ENCODE measurements around the gene CSK. TPM values are rescaled to one million over a fixed set of nuclear protein-coding genes. Genes with fewer than 3 reads are reported as not detected.
"Not testable (repeated sequence)": the region's sequence is repeated elsewhere in the genome, so short reads cannot be mapped to it uniquely, and the experiment has no call there.

CSK gene
- polyA plus RNA-seq (2013, experiment 1 of 2; ENCODE audit: insufficient read length) = 60.0 TPM
- 39.1 TPM for polyA plus RNA-seq (2013, experiment 2 of 2; ENCODE audit: insufficient read length)

DNA sequence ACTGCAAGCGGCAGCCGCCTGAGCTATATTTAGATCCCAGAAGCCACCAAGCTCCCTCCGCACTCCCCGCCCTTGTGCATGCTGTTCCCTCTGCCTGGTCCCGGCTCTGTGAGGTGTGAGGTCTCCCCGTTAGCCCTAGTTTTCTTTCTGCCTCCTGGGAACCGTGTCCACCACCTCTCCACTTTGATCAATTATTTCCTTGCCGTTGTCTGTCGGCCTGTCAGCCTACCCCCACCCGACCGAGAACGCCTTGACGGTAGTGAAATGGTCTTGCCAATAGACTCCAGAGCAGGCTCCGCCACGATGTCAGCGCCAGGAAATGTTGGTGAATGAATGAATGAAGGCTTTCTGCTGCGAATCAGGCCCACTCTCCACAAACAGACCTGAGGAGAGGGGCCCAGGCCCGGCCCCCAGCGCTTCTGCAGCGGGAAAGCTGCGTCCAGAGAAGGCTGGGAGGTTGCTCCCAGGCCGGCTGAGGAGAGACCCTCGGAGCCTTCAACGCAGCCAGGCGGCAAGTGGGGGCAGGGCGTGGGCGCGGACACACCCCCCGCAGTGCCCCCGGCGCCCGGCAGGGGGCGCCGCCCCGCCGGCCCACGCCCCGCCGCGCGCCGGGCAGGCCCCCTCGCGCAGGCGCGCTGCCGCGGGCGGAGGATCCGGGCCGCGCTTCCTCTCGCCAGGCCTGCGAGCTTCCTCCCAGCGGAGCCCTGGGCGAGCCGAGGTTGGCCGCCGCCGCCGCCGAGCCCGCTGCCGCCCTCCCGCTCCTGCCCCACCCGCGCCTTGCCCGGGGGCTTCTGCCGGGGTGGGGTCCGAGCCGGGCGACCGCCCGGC is at the start of gene CSK:
CSK (plus strand) TSS at position 650 of the 828 bp plus-strand sequence. CDS start 16,218 bp downstream, outside the sequence.
- DNase-seq = peak; percentile 73

DNA sequence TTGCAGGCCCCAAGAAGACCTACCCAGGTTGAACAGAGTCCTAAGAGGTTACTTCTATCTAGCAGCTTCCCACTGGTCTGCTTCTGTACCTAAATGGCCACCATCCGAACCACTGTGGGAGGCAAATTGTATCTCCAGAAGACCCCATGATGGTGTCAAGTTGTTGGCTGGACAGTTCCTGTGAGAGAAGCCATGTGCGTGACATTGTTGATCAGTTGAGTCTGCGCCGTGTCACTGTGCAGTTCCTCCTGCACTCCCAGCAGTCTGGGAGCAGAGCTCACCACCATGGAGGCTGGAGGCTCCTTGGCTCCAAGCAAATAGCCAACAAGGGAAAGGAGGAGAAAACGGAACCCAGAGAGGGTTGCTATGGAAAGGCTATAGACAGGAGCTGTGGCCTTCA is 49.0 kb upstream of the CSK start:
- no peak for DNase-seq

GRCh38 chr15:74733269-74733668 is 48.6 kb upstream of the CSK start:
- no peak for DNase-seq

GRCh38 chr15:74735305-74735704 is 46.6 kb upstream of the CSK start:
- no peak for DNase-seq

DNA sequence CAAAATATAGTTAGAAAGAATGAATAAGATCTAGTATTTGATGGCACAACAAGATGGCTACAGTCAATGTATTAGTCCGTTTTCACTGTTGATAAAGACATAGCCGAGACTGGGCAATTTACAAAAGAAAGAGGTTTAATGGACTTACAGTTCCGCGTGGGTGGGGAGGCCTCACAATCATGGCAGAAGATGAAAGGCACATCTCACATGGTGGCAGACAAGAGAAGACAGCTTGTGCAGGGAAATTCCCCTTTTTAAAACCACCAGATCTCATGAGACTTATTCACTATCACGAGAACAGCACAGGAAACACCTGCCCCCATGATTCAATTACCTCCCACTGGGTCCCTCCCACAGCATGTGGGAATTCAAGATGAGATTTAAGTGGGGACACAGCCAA is 43.6 kb upstream of the CSK start:
- not testable (repeated sequence) for DNase-seq

- DNase-seq = no peak
Observed at GRCh38 chr15:74742422-74742821, 39.5 kb upstream of the CSK start.

GRCh38 chr15:74746389-74746788 is 35.5 kb upstream of the CSK start:
- no peak for DNase-seq

DNA sequence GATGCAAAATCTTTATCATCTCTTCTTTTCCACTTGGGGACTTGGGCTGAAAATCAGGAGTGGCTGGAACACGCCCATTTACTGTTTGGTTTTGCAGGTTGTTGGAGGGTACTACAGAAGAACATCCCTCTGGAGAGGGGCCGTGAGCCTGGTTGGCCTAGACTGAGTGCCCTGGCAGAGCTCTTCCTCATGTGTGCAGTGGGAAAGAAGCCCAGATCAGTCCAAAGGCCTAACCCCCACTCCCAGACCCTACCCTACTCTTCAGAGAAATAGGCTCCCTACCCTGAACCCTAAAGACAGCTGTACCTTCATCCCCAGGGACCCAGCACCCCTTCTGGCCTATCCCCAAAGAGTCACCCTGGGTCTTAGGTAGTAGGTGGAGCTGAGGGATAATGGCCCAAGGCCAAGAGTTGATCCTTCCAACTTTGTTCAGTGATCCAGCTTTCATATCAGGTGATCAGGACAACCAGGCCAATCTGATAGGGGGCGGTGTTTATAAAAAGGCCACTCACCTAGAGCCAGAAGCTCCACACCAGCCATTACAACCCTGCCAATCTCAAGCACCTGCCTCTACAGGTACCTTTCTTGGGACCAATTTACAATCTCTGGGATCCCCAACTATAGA is 33.4 kb upstream of the CSK start, which contains the start of gene CYP1A2:
CYP1A2 (plus strand) TSS at position 524 of the 625 bp plus-strand sequence. CDS start 894 bp downstream, outside the sequence.
- DNase-seq = no peak

DNA sequence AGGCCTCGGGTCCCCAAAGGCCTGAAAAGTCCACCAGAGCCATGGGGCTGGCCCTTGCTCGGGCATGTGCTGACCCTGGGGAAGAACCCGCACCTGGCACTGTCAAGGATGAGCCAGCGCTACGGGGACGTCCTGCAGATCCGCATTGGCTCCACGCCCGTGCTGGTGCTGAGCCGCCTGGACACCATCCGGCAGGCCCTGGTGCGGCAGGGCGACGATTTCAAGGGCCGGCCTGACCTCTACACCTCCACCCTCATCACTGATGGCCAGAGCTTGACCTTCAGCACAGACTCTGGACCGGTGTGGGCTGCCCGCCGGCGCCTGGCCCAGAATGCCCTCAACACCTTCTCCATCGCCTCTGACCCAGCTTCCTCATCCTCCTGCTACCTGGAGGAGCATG is 32.0 kb upstream of the CSK start:
- DNase-seq = no peak

DNA sequence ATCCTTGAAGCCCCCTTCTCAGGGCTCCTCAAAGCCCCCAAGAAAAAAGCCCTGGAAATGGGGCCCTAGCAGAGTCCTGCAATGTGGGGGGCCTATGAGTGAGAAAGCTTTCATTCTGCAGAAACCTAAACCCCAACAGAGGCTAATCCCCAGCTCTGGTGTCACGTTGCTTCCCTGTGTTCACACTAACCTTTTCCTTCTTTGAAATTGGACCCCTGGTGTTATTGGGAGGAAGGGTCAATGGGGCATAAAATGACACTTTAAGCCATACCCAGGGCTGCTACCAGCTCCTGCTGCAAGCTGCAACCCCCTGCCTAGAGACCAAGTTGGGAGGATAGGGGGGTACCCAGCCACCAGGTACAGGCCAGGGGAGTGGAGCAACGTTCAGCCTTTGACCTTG is 31.1 kb upstream of the CSK start:
- DNase-seq = no peak

DNA sequence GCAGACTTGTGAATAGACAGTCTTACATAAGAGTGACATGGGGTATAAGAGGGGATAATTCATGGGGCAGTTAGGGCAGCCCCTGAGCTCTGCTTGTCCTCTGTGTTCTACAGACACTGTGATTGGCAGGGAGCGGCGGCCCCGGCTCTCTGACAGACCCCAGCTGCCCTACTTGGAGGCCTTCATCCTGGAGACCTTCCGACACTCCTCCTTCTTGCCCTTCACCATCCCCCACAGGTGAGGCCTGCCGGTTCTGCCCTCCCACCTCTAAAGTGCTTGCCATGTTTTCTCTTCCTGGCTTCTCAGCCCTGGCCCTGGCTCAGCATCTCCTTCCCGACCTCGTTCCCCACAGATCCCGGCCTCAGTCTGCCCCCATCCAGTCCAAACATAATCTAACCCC is 29.9 kb upstream of the CSK start:
- DNase-seq = no peak

GRCh38 chr15:74752531-74752930 is 29.3 kb upstream of the CSK start:
- DNase-seq = peak; percentile 83

DNA sequence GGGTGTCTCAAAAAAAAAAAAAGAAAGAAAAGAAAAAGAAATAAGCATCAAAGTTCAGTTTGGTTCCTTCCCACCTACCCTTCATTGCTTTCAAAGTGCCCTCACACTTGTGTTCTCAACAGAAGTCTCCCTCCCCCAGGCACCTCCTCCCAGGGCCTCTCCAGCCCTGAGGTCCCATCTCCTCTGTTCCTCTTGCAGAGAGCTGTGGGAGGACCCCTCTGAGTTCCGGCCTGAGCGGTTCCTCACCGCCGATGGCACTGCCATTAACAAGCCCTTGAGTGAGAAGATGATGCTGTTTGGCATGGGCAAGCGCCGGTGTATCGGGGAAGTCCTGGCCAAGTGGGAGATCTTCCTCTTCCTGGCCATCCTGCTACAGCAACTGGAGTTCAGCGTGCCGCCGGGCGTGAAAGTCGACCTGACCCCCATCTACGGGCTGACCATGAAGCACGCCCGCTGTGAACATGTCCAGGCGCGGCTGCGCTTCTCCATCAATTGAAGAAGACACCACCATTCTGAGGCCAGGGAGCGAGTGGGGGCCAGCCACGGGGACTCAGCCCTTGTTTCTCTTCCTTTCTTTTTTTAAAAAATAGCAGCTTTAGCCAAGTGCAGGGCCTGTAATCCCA is 27.2 kb upstream of the CSK start:
- DNase-seq = no peak

DNA sequence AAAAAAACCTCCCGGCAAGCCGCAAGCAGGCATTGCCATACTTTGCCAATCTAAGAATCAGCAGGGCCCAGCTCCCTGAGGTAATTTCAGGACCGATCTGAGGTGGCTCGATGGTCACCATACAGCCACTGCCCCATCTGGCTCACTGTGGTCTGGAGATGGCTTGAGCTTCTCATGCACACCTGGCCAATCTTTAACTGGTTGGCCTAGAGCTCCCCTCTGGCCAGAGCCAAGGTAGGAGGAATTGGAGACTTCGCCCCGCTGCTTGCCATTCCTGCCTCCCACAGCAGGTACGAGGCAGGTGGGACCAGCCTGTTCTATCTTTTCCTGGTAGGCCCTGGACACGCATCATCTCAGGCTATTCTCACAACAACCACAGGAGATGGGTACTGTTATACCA is 23.1 kb upstream of the CSK start:
- DNase-seq = no peak

GRCh38 chr15:74762791-74763150 is 19.1 kb upstream of the CSK start:
- no peak for DNase-seq

DNA sequence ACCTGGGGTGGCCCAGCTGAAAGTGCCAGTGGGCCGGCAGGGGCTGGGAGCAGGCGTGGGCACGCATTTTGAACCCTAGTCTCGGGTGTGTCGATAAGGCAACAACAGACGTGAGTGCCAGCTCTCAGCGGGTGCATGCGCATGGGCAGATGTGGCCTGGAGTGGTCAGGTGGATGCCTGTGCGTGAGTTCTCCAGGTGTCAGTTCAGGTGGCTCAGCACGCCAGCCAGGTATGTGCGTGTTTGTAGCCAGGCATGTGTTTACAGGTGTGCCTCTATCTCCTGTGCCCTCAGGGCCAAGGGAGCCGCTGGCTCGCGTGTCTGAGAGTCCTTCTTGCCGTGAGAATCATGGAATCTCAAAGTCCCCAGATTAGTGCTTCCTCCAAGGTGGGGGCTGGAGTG is 18.5 kb upstream of the CSK start:
- no peak for DNase-seq

DNA sequence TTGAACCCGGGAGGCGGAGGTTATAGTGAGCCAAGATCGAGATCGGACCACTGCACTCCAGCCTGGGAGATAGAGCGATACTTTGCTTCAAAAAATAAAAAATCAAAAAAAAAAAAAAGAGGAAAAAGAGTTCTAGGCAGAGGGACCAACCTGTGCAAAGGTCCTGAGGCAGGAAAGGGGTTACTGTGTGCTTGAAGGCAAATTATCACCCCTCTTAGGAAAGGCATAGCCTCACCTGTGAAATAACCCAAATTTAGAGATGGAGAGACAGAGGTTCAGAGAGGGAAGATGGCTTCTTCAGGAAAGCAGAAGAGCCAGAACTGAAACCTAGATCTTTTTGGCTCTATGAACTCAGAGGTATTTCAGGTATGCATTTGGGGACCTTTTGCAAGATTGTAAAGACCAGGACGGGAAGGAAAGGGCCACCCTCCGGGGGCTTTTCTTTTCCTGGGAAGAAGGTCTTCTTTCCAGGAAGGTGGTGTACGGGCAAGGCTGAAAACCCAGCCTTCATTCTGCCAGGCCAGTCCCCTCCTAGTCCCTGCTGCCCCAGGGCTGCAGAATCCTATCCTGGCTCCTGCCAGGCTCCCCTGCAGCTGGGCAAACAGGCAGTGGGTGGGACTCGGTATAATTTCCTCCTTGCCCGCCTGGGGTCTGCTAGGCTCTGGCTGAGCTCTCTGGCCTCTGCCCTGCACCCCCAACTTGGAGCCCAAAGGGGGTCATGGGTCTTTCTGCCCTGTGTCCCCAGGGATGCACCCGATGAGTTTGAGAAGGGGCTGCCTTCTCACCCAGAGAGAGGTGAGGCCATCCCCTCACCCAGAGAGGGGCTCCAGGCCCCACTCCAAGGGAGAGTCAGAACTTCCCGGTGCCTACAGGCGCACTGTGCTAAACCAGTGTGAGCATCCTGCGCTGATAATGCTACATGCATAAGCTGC is 14.4 kb upstream of the CSK start:
- DNase-seq = no peak

DNA sequence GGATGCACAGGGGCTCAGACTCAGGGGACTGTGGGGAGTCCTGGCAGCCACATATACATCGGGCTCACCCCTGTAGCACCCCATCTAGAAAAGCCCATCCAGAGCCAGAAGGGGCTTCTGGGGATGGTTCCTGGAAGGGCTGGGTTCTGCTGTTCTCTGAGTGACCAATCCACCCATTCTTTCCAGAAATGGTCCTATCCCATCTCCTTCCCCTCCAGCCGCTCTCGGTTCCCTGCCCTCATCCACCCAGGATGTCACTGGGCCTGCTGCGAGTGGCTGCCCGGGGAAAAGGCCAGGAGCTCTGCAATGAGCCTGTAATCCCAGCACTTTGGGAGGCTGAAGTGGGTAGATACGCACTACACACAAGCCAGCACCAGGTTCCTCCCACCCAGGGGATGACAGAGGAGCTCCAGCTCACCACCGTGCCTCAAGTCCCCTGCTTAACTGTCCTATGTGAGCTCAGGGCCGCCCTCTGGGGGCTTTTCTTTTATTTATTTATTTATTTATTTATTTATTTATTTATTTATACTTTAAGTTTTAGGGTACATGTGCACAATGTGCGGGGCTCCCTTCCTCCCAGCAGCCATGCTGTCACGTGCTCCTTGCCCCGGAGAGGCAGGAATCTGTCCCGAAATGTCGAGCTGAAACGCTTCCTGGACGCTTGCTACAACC is 13.6 kb upstream of the CSK start:
- no peak for DNase-seq

DNA sequence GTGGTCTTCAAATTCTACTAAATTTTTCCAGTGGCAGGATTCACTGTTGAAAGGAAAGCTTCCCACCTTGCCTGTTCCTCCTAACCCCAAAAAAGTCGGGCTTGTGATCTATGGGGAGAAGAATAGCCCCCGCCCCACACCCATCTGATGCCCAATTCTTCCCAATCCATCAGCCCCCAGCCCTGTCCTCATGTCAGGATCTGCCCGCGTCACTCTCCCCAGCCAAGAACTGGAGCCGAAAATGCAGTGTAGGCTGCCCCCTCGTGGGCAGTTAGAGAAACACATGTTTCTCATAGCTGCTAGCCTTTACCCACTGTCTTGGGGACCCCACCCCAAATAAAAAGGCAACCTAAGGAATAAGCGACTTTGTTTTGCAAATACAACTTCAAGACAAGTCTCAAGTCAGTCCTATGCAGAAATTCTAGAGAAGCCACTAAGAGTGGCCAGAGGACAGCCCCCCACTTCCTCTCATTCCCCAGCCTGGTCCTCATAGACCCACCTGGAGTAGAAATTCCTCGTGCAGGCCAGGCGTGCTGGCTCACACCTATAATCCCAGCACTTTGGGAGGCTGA is 13.0 kb upstream of the CSK start:
- peak; percentile 56 for DNase-seq

DNA sequence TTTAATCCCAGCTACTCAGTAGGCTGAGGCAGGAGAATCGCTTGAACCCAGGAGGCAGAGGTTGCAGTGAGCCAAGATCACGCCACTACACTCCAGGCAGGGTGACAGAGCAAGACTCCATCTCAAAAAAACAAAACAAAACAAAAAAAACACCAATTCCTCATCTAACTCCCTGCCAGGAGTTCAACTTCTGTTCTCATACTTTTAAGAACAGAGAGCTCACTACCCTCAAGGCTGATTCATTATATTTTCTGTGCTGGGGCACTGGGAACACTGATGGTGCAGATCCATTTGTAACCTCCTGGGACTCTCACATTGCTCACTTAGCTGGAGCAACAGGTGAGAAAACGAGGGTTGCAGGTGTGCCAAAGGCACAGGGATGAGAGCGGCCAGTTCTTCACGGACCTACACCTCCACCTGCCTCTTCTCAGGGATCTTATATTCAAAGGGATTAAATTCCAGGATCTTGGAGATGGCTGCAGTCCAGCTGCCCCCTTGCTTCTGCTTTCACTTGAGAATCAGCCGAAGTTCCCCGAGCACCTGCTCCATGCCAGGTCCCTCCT is 12.3 kb upstream of the CSK start:
- no peak for DNase-seq

Measured in fibroblast of skin of back (primary cell).